GM18858 (cell line): Measurements from ENCODE around the gene PRKAB2.
"Not testable (repeated sequence)": the region's sequence is repeated elsewhere in the genome, so short reads cannot be mapped to it uniquely, and the experiment has no call there.

Source experiments
- ATAC-seq: cut with Tn5 transposase; IDR thresholded peaks from one replicate; pipeline ENCODE4 v1.9.1; 2021; ENCODE audit not compliant: unreplicated experiment

The PRKAB2 gene

GRCh38 chr1:147111381-147112130 lies 60.7 kb downstream of the PRKAB2 start:
- no peak for ATAC-seq

- no peak for ATAC-seq
These were observed 61.4 kb downstream of the PRKAB2 start for GRCh38 chr1:147110872-147111271.

GRCh38 chr1:147110434-147110833 lies 61.8 kb downstream of the PRKAB2 start:
- no peak for ATAC-seq

GRCh38 chr1:147109762-147110161 lies 62.5 kb downstream of the PRKAB2 start:
- no peak for ATAC-seq

- ATAC-seq = no peak
These were observed 63.2 kb downstream of the PRKAB2 start for GRCh38 chr1:147109041-147109440.

- ATAC-seq = not testable (repeated sequence)
These were observed 65.8 kb downstream of the PRKAB2 start for GRCh38 chr1:147106407-147106881.

GRCh38 chr1:147105909-147106308 lies 66.4 kb downstream of the PRKAB2 start:
- ATAC-seq = no peak
